ENCODE measurements around the gene HYCC1. TPM values are rescaled to one million over a fixed set of nuclear protein-coding genes. Genes with fewer than 3 reads are reported as not detected.

Gene HYCC1
- total RNA-seq, 1 donor from 2014 or later: 39.9 TPM

DNA sequence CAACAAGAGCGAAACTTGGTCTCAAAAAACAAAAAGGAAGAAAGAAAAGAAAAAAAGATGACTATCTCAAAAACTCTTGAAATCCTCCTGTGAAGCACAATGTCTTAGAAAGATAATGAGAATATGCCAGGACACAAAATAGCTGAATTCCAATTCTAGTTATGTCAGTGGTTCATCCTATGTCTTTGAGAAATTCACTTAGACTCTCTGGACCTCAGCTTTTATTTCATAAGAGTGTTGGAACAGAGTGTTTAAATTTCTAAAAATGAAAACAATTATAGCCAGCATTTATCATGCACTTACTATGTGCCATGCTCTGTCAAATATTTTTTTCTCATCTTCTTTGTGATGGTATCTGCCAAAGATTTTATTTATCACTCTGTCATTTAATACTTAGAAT lies 13.3 kb upstream of the HYCC1 start:
- H3K9me3 Mint-ChIP-seq: peaks cover 2% of the 10 kb centered on the region
- no peaks in the 10 kb centered on the region for H3K36me3 Mint-ChIP-seq (ENCODE audit: low read depth)
- DNase-seq: no peak
- no peak overlapping the region for H3K27ac Mint-ChIP-seq
- CTCF ChIA-PET: interaction anchor here (3.0 kb wide), 1 partner anchor 28 kb away, joined by 14 read pairs; no protein-coding TSS in a partner anchor
- intact Hi-C loops (cut with micrococcal nuclease): no loop called here
- no peak for ATAC-seq (ENCODE audit: low read depth)
- H3K4me3 Mint-ChIP-seq: no peak overlapping the region
- peaks cover 43% of the 10 kb centered on the region for H3K4me1 Mint-ChIP-seq
- no peaks in the 10 kb centered on the region for H3K27me3 Mint-ChIP-seq
- TF ChIP-seq, protein P1, sequence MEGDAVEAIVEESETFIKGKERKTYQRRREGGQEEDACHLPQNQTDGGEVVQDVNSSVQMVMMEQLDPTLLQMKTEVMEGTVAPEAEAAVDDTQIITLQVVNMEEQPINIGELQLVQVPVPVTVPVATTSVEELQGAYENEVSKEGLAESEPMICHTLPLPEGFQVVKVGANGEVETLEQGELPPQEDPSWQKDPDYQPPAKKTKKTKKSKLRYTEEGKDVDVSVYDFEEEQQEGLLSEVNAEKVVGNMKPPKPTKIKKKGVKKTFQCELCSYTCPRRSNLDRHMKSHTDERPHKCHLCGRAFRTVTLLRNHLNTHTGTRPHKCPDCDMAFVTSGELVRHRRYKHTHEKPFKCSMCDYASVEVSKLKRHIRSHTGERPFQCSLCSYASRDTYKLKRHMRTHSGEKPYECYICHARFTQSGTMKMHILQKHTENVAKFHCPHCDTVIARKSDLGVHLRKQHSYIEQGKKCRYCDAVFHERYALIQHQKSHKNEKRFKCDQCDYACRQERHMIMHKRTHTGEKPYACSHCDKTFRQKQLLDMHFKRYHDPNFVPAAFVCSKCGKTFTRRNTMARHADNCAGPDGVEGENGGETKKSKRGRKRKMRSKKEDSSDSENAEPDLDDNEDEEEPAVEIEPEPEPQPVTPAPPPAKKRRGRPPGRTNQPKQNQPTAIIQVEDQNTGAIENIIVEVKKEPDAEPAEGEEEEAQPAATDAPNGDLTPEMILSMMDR (IDR thresholded peaks at IDR 0.05): no peak
- POLR2A ChIA-PET: no interaction called here

DNA sequence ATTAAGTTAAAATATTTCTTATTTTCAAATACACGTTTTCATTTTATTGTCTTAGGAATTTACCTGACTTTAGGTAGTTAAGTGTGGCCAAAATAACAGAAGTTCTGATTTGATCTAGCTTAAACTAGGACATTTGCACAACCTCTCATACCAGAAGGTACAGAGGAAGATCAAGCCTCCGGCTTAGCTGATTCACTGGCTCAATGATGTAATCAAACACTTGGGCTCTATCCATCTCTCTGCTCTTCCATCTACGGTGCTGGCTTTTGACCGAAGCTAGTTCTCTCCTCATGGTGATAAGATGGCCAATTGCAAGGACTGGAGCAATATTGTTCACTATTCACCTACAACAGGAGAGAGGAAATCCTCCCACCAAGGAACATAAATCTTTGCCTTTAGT lies 12.2 kb upstream of the HYCC1 start:
- DNase-seq (no peak), ATAC-seq (ENCODE audit: low read depth) (no peak)
- POLR2A ChIA-PET: interaction anchor here (1.2 kb wide), 1 partner anchor 15 kb away, joined by 3 read pairs; no protein-coding TSS in a partner anchor
- TF ChIP-seq, protein P1 (IDR thresholded peaks at IDR 0.05): no peak
- no peak overlapping the region for H3K4me3 Mint-ChIP-seq
- peaks cover 6% of the 10 kb centered on the region for H3K9me3 Mint-ChIP-seq
- peak overlapping the region; percentile 54 for H3K27ac Mint-ChIP-seq
- no peaks in the 10 kb centered on the region for H3K27me3 Mint-ChIP-seq
- CTCF ChIA-PET: interaction anchor here (3.0 kb wide), 1 partner anchor 29 kb away, joined by 14 read pairs; no protein-coding TSS in a partner anchor
- H3K4me1 Mint-ChIP-seq: peaks cover 53% of the 10 kb centered on the region
- intact Hi-C loops (cut with micrococcal nuclease): no loop called here
- peaks cover 2% of the 10 kb centered on the region for H3K36me3 Mint-ChIP-seq (ENCODE audit: low read depth)

DNA sequence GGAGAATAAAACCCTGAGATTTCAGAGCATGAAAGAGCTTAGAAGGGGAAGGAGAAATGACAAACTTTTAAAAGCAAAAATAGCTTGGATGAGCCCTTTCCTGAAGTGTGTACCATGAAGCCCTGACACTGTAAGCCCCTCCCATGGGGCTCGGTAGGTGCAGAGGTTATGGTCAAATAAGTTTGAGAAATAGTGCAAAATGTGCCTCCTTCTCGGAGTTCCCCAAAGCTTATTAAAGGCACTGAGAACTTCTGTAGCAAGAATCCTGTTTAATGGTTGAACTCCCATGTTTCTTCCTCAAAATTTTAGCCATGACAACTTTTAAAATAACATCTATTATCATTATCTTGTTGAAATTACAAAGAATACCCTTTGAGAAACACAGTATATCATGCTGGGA lies 10.5 kb upstream of the HYCC1 start:
- Mint-ChIP-seq H3K9me3 (peaks cover 10% of the 10 kb centered on the region), H3K36me3 (ENCODE audit: low read depth) (peaks cover 2% of the 10 kb centered on the region), H3K27ac (peak overlapping the region; percentile 57), H3K4me3 (peak overlapping the region; percentile 1), H3K4me1 (peaks cover 70% of the 10 kb centered on the region), H3K27me3 (no peaks in the 10 kb centered on the region)
- POLR2A ChIA-PET: interaction anchor here (1.3 kb wide), 1 partner anchor 9 kb away, joined by 3 read pairs; no protein-coding TSS in a partner anchor
- intact Hi-C loops (cut with micrococcal nuclease): loop anchor here (1.0 kb wide), 1 partner anchor 10 kb away; the partner anchor contains the start of gene HYCC1
- DNase-seq: no peak
- TF ChIP-seq, protein P1 (IDR thresholded peaks at IDR 0.05): no peak
- ATAC-seq (ENCODE audit: low read depth): peak; percentile 40
- CTCF ChIA-PET: interaction anchor here (1.3 to 3.0 kb wide), 3 partner anchors 9 to 464 kb away, joined by 4 to 14 read pairs (median 5); no protein-coding TSS in a partner anchor

DNA sequence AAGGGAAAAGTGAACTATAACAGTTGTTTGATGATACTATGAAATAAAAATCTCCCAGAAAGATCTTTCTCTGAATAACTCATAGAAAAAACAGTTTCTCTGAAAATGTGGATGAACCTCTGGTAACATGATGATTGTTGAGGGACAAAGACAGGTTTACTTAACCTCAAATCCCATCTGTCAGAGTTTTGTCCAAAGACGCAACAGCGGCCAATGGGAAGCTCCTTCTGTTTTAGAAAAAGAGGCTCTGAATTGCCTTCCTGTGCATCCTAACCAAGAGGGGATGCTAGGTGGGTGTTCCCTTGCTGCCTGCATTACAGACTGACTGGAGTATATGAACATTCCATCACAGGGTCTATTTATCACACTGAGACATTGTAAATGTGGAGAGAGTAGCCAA lies 8.9 kb upstream of the HYCC1 start:
- Mint-ChIP-seq H3K27ac (peak overlapping the region; percentile 78), H3K27me3 (no peaks in the 10 kb centered on the region), H3K36me3 (ENCODE audit: low read depth) (peaks cover 2% of the 10 kb centered on the region), H3K4me1 (peaks cover 83% of the 10 kb centered on the region), H3K4me3 (no peak overlapping the region), H3K9me3 (peaks cover 10% of the 10 kb centered on the region)
- DNase-seq (no peak), ATAC-seq (ENCODE audit: low read depth) (no peak)
- POLR2A ChIA-PET: no interaction called here
- CTCF ChIA-PET: interaction anchor here (1.2 kb wide), 1 partner anchor 32 kb away, joined by 5 read pairs; no protein-coding TSS in a partner anchor
- intact Hi-C loops (cut with micrococcal nuclease): no loop called here
- TF ChIP-seq, protein P1 (IDR thresholded peaks at IDR 0.05): no peak

- DNase-seq (no peak), ATAC-seq (ENCODE audit: low read depth) (no peak)
- POLR2A ChIA-PET: interaction anchor here (1.0 kb wide), 1 partner anchor 10 kb away, joined by 3 read pairs; no protein-coding TSS in a partner anchor
- H3K27ac Mint-ChIP-seq: peak overlapping the region; percentile 78
- TF ChIP-seq, protein P1 (IDR thresholded peaks at IDR 0.05): no peak
- CTCF ChIA-PET: interaction anchor here (1.2 kb wide), 1 partner anchor 33 kb away, joined by 5 read pairs; no protein-coding TSS in a partner anchor
- peak overlapping the region; percentile 13 for H3K4me3 Mint-ChIP-seq
- peaks cover 2% of the 10 kb centered on the region for H3K36me3 Mint-ChIP-seq (ENCODE audit: low read depth)
- peaks cover 10% of the 10 kb centered on the region for H3K9me3 Mint-ChIP-seq
- no peaks in the 10 kb centered on the region for H3K27me3 Mint-ChIP-seq
- peaks cover 88% of the 10 kb centered on the region for H3K4me1 Mint-ChIP-seq
- intact Hi-C loops (cut with micrococcal nuclease): no loop called here
Measured at GRCh38 chr7:23022258-23022769, 8.4 kb upstream of the HYCC1 start.
